HUES64 (cell line): ENCODE data around the gene NAT10.

Source experiments
- H3K27ac ChIP-seq: 2 replicates; pipeline ENCODE4 v1.7.0; 2013; ENCODE audit warnings: low read depth, low read length, inconsistent platforms
- H3K27me3 ChIP-seq: 2 replicates; pipeline ENCODE4 v1.6.1; 2013; ENCODE audit warnings: mild to moderate bottlenecking, low read length; ENCODE audit not compliant: insufficient read depth
- H3K36me3 ChIP-seq: 2 replicates; pipeline ENCODE4 v1.6.1; 2013; ENCODE audit warnings: mild to moderate bottlenecking, low read length; ENCODE audit not compliant: insufficient read depth
- H3K4me1 ChIP-seq: 2 replicates; pipeline ENCODE4 v1.6.1; 2013; ENCODE audit warnings: mild to moderate bottlenecking, low read length, moderate library complexity; ENCODE audit not compliant: insufficient read depth
- H3K4me3 ChIP-seq: 2 replicates; pipeline ENCODE4 v1.5.1; 2013; ENCODE audit warnings: mild to moderate bottlenecking, low read length, moderate library complexity
- H3K9ac ChIP-seq: 2 replicates; pipeline ENCODE4 v1.6.1; 2013; ENCODE audit warnings: mild to moderate bottlenecking, low read depth, low read length
- H3K9me3 ChIP-seq: 2 replicates; pipeline ENCODE4 v1.6.1; 2013; ENCODE audit warnings: low read depth, low read length; ENCODE audit not compliant: insufficient read depth
- WGBS: fragments of 150-250, 120-280 bp; methylation state at CpG from one replicate; pipeline ENCODE4 v1.1.7; 2013; ENCODE audit warnings: missing lambda C conversion rate; 5-methylcytosine and 5-hydroxymethylcytosine counted together

Gene NAT10

GRCh38 chr11:34161361-34161760 lies 55.9 kb downstream of the NAT10 start:
- Histone ChIP-seq H3K4me3 (no peak overlapping the region), H3K4me1 (no peaks in the 10 kb centered on the region), H3K36me3 (peaks cover 8% of the 10 kb centered on the region; the same call in 1 of the 2 replicates), H3K27ac (no peak overlapping the region), H3K9ac (no peak overlapping the region), H3K27me3 (no peaks in the 10 kb centered on the region), H3K9me3 (no peaks in the 10 kb centered on the region)
- WGBS: 95% methylated on average over 6 of the region's 6 CpGs

GRCh38 chr11:34161812-34162492 lies 56.5 kb downstream of the NAT10 start:
- Histone ChIP-seq H3K9ac (no peak overlapping the region), H3K9me3 (no peaks in the 10 kb centered on the region), H3K27me3 (no peaks in the 10 kb centered on the region), H3K27ac (no peak overlapping the region), H3K4me3 (no peak overlapping the region), H3K36me3 (peaks cover 8% of the 10 kb centered on the region; the same call in 1 of the 2 replicates), H3K4me1 (no peaks in the 10 kb centered on the region)
- WGBS: 90% methylated on average over 18 of the region's 18 CpGs

DNA sequence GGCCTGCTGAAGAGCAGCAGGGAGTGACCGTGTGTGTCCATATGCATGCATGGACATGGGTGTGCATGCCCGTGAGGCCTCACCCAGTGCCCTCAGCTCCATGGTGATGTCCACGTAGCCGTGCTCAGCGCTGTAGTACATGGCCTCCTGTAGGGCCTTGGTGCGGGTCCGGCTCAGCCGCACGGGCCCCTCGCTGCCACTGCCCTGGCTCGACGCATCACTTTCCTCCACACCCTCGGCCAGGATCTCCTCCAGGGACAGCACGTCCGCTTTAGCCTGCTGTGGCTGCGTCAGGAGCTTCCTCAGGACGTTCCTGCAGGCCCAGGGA lies 57.0 kb downstream of the NAT10 start:
- no peak overlapping the region for H3K27ac ChIP-seq
- H3K9me3 ChIP-seq: no peaks in the 10 kb centered on the region
- no peaks in the 10 kb centered on the region for H3K27me3 ChIP-seq
- H3K36me3 ChIP-seq: peaks cover 8% of the 10 kb centered on the region; the same call in 1 of the 2 replicates
- H3K9ac ChIP-seq: no peak overlapping the region
- no peak overlapping the region for H3K4me3 ChIP-seq
- no peaks in the 10 kb centered on the region for H3K4me1 ChIP-seq
- WGBS: 94% methylated on average over 17 of the region's 17 CpGs

DNA sequence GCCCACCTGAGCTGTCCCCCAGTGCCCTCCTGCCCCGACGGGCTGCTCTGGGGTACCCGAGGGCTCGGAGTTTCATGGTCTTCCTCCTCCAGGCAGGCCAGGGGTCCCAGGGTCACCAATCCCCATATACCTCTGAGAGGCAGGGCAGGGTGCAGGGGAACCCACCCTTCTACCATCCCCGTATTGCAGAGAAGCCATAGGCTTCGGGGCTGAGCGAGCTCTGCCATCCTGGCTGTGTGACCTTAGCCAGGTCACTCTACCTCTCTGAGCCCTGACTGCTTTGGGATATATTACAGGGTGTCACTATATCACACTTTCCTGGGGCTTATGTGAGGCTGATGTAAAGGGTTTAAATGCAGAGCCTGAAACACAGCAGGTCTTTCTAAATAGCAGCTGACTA lies 57.4 kb downstream of the NAT10 start:
- WGBS: 92% methylated on average over 7 of the region's 7 CpGs
- Histone ChIP-seq H3K27ac (no peak overlapping the region), H3K27me3 (no peaks in the 10 kb centered on the region), H3K9ac (no peak overlapping the region), H3K36me3 (peaks cover 8% of the 10 kb centered on the region; the same call in 1 of the 2 replicates), H3K9me3 (no peaks in the 10 kb centered on the region), H3K4me3 (no peak overlapping the region), H3K4me1 (no peaks in the 10 kb centered on the region)

DNA sequence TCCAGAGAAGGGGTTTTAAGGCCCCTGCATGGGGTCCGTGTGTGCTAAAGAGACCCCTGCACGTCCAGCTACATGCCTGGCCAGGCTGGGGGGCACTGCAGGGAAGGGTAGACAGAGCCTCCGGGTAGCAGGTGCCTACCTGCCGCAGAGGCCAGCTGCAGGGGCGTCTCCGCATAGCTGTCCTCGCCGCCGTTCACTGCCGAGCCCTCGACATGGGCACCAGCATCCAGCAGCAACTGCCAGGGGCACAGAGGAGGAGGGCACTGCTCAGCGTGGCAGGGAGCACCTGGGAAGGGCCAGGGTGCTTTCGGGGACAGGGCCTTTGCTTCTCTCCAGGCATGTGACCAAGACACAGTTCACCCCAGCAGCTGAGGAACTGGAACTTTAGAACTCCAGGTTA lies 59.7 kb downstream of the NAT10 start:
- H3K9ac ChIP-seq: no peak overlapping the region
- H3K9me3 ChIP-seq: no peaks in the 10 kb centered on the region
- no peak overlapping the region for H3K27ac ChIP-seq
- no peaks in the 10 kb centered on the region for H3K4me1 ChIP-seq
- no peak overlapping the region for H3K4me3 ChIP-seq
- peaks cover 3% of the 10 kb centered on the region; the same call in 1 of the 2 replicates for H3K36me3 ChIP-seq
- WGBS: 92% methylated on average over 13 of the region's 13 CpGs
- H3K27me3 ChIP-seq: no peaks in the 10 kb centered on the region

DNA sequence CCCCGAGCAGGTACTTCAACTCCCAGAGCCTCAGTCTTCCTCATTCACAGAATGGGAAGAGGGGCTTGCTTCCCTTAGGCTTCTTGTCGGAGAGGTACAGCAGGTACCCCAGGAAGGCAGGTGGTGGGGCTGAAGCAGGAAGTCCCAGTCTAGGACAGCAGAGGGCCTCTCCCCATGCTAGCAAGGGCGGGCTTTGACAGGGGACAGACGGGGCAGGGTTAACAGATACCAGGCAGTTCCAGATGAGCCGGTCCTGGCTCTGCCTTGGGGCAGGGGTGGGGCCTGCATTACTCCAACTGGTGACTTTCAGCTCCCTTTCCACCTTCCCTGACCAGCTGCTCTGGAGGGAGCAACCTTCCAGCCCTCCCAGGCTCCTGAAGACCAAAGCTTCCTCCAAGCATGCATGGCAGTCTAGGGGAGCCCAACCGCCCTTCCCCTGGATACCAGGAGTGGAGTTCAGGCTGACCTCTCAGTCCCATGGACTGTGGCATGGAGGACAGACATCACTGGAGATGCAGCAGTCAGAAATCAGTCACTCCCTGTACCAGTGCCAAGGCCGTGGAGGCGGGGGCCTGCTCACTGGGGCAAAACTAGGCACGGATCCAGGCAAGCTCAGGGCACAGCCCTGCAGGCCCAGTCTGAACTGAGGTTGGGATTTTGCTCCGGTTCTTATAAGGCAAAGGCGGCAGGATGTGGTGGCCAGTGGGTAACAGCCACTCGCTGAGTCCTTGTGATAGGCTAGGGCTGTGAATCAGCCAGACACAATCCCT lies 60.5 kb downstream of the NAT10 start:
- no peaks in the 10 kb centered on the region for H3K4me1 ChIP-seq
- 87% methylated on average over 12 of the region's 12 CpGs for WGBS
- H3K9ac ChIP-seq: no peak overlapping the region
- H3K4me3 ChIP-seq: no peak overlapping the region
- H3K9me3 ChIP-seq: no peaks in the 10 kb centered on the region
- H3K36me3 ChIP-seq: peaks cover 3% of the 10 kb centered on the region; the same call in 1 of the 2 replicates
- no peaks in the 10 kb centered on the region for H3K27me3 ChIP-seq
- H3K27ac ChIP-seq: no peak overlapping the region

GRCh38 chr11:34166806-34167740 lies 61.6 kb downstream of the NAT10 start:
- Histone ChIP-seq H3K4me3 (no peak overlapping the region), H3K36me3 (peaks cover 3% of the 10 kb centered on the region; the same call in 1 of the 2 replicates), H3K27ac (no peak overlapping the region), H3K4me1 (no peaks in the 10 kb centered on the region), H3K9ac (no peak overlapping the region), H3K27me3 (no peaks in the 10 kb centered on the region), H3K9me3 (no peaks in the 10 kb centered on the region)
- 94% methylated on average over 16 of the region's 16 CpGs for whole genome bisulfite sequencing

DNA sequence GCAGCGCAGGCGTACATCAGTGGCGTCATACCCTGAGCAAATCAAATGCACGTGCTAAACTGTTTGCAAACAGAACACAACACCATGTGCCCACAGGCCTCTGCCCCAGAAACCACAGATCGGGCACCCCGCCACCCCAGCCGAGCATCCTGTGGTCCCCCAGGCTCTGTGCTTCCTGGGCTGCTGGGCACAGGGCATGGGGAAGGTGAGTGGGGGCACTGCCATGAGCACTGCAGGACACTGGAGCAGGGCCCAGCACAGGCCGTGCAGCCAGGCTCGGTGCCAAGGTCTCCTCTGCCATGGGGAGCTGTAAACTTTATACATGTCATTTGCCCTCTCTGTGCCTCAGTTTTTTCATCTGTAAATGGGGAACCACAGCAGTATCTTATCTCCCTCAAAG lies 62.5 kb downstream of the NAT10 start:
- 93% methylated on average over 9 of the region's 9 CpGs for WGBS

DNA sequence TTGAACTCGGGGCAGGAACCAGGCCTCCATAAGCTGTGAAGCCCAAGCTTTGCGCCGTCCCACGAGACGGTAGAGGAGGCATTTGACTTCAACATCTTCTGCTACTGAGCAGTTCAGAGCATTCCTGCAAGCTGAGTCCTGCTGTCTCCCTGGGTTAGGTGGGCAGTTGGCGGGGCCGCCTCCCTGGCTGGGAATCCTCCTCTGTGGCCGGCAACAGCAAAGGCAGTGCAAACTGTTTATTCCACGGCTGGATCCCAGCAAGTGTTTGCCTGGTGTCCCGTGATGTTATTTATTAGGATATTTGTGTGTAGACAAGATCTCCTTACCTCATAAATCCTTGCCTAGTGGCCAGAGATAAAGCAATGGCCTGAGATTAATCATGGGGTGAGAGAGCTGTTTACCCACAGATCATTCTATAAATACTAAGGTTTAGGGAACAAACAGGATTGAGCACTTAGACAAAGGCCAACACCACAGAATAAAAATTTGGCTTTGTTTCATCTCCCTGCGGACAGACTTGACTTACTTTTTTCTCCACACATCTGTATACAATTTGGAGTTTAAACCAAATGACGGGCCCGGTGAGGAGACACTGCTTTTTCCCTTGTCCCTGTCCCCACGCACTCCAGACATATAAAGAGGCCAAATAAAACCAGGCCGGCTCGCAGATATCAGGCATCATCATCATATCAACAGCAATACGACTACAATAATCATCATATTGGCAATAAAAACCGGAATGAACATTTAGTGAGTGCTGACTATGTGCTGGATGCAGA lies 63.4 kb downstream of the NAT10 start:
- Histone ChIP-seq H3K9me3 (no peaks in the 10 kb centered on the region), H3K9ac (no peak overlapping the region), H3K27me3 (0 out of 2 replicates have a peak, but pooled peaks cover 7% of the 10 kb centered on the region), H3K4me3 (no peak overlapping the region), H3K4me1 (no peaks in the 10 kb centered on the region), H3K27ac (no peak overlapping the region), H3K36me3 (no peaks in the 10 kb centered on the region; the same call in 1 of the 2 replicates)
- WGBS: 90% methylated on average over 17 of the region's 18 CpGs

More for the DNA sequence above, 62.5 kb downstream of the NAT10 start:
- Histone ChIP-seq H3K9ac (no peak overlapping the region), H3K36me3 (no peaks in the 10 kb centered on the region; the same call in 1 of the 2 replicates), H3K4me1 (no peaks in the 10 kb centered on the region), H3K9me3 (no peaks in the 10 kb centered on the region), H3K4me3 (no peak overlapping the region), H3K27ac (no peak overlapping the region), H3K27me3 (no peaks in the 10 kb centered on the region)

DNA sequence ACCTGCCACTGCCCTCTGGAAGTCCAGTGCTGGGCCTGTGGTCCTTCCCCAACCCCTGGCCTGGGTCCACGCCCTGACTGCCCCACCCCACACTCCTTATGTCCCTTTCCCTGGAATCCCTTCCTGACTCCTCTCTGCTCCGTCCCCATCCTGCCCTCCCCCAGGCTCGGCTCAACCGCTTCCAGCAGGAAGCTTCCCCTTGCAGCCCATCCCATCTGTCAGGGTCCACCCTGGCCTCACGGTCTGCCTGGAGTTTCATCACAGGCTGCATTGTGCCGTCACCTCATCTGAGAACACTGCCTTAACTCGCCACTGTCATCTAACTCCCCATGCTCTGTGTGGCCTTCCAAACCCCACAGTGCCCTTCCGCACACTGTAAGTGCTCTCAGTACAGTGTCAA lies 64.3 kb downstream of the NAT10 start:
- 0 out of 2 replicates have a peak, but pooled peaks cover 7% of the 10 kb centered on the region for H3K27me3 ChIP-seq
- H3K9me3 ChIP-seq: no peaks in the 10 kb centered on the region
- no peak overlapping the region for H3K27ac ChIP-seq
- H3K4me1 ChIP-seq: no peaks in the 10 kb centered on the region
- H3K36me3 ChIP-seq: no peaks in the 10 kb centered on the region; the same call in 1 of the 2 replicates
- 81% methylated on average over 8 of the region's 8 CpGs for WGBS
- no peak overlapping the region for H3K9ac ChIP-seq
- H3K4me3 ChIP-seq: no peak overlapping the region
